Panc1 (cell line): ENCODE data around the gene ELMOD3. TPM values are rescaled to one million over a fixed set of nuclear protein-coding genes. Genes with fewer than 3 reads are reported as not detected.
A peak's percentile ranks its signal among the peaks of the same experiment; 100 is the strongest.
"Not testable (repeated sequence)": the region's sequence is repeated elsewhere in the genome, so short reads cannot be mapped to it uniquely, and the experiment has no call there.

Experiments
- ATAC-seq: fragments of 200-7000 bp; cut with Tn5 transposase; 2 replicates; pipeline ENCODE4 v1.9.1; 2020; ENCODE audit warnings: mild to moderate bottlenecking, moderate library complexity
- BruUV-seq: library from RNA; stranded (reverse); fragments of 400-500 nt; replicated peaks from 2 replicates; lab custom pipeline; 2021; lab: Mats Ljungman, UMichigan
- CTCF ChIA-PET: fragments of 300-600 bp; sonication (Branson Sonifier 250); formaldehyde crosslinking; loops from one replicate; lab custom pipeline; 2022; ENCODE audit warnings: antibody characterized with exemption; lab: Charles Lee
- POLR2A ChIA-PET: fragments of 300-600 bp; sonication (Branson Sonifier 250); formaldehyde crosslinking; loops from one replicate; lab custom pipeline; 2022; ENCODE audit warnings: antibody characterized with exemption; lab: Charles Lee
- DNase-seq: peaks from one replicate; pipeline ENCODE4 v3.0.0-alpha.2; 2010; ENCODE audit warnings: low read depth, low spot score
- H3K27ac ChIP-seq: 2 replicates; pipeline ENCODE4 v1.5.1; 2011; ENCODE audit warnings: mild to moderate bottlenecking, low read length, inconsistent platforms
- H3K27me3 ChIP-seq: fragments of 200-500 bp; sonication (Bioruptor generic); 2 replicates; pipeline ENCODE4 v1.6.0; 2014; ENCODE audit warnings: low read length, inconsistent platforms; ENCODE audit not compliant: control insufficient read depth, insufficient read depth
- H3K36me3 ChIP-seq: fragments of 200-500 bp; sonication (Bioruptor generic); 2 replicates; pipeline ENCODE4 v1.5.1; 2014; ENCODE audit warnings: inconsistent platforms, mild to moderate bottlenecking, low read length, moderate library complexity; ENCODE audit not compliant: control insufficient read depth, insufficient read depth
- H3K4me1 ChIP-seq: 2 replicates; pipeline ENCODE4 v1.5.1; 2011; ENCODE audit warnings: inconsistent platforms, mild to moderate bottlenecking, low read length, moderate library complexity; ENCODE audit not compliant: control insufficient read depth, insufficient read depth
- H3K4me3 ChIP-seq, 2 experiments: 2 replicates each; pipeline ENCODE4 v1.5.1; 2011 to 2012; ENCODE audit warnings: low read depth in 2 of 2, low read length in 2 of 2, mild to moderate bottlenecking in 2 of 2, inconsistent platforms in 1 of 2, moderate library complexity in 1 of 2
- H3K9me3 ChIP-seq: fragments of 200-500 bp; sonication (Bioruptor generic); 2 replicates; pipeline ENCODE4 v1.5.1; 2014; ENCODE audit warnings: low read depth, mild to moderate bottlenecking, inconsistent platforms, low read length, moderate library complexity; ENCODE audit not compliant: control insufficient read depth, insufficient read depth
- POLR2AphosphoS5 ChIP-seq: IDR thresholded peaks from 2 replicates; pipeline ENCODE4 v1.6.1; 2012; ENCODE audit warnings: mild to moderate bottlenecking, low read depth, low read length, moderate library complexity
- SIN3A ChIP-seq: IDR thresholded peaks from 2 replicates; pipeline ENCODE4 v1.6.1; 2012; ENCODE audit warnings: low read depth, mild to moderate bottlenecking, low read length, moderate library complexity, borderline replicate concordance; ENCODE audit not compliant: insufficient read depth
- TCF7L2 ChIP-seq: IDR thresholded peaks from 2 replicates; pipeline ENCODE4 v1.6.1; 2011; ENCODE audit warnings: mild to moderate bottlenecking, low read depth, low read length, inconsistent platforms
- in situ Hi-C: cut with HindIII; loops from 2 replicates; pipeline ENCODE4 v1.10.0; 2016; ENCODE audit warnings: low sequenced_read_pairs, low pct_unique_long_range_greater_than_20kb
- intact Hi-C: fragments of 100-400 bp; cut with micrococcal nuclease; formaldehyde crosslinking; loops from one replicate; pipeline ENCODE4 v1.10.0; 2022; ENCODE audit not compliant: unreplicated experiment
- total RNA-seq: library from RNA; stranded (reverse); gene quantifications from one replicate; pipeline ENCODE4 v1.2.1, GENCODE V29; 2021; ENCODE audit not compliant: unreplicated experiment
- TF ChIP-seq, protein P1 (sequence below), 2 experiments: IDR thresholded peaks; 2 replicates each; pipeline ENCODE4 v1.6.1; 2011 to 2012; ENCODE audit warnings: low read depth in 2 of 2, control low read depth in 1 of 2, low read length in 1 of 2, mild to moderate bottlenecking in 1 of 2, moderate library complexity in 1 of 2; ENCODE audit not compliant: insufficient read depth in 1 of 2
- TF ChIP-seq, protein P2 (sequence below): fragments of 450-650 bp; IDR thresholded peaks from 2 replicates; pipeline ENCODE4 v1.5.1; 2017; ENCODE audit warnings: mild to moderate bottlenecking

Gene ELMOD3
- total RNA-seq, 1 experiment from 2014 or later, result 14.8 TPM

DNA sequence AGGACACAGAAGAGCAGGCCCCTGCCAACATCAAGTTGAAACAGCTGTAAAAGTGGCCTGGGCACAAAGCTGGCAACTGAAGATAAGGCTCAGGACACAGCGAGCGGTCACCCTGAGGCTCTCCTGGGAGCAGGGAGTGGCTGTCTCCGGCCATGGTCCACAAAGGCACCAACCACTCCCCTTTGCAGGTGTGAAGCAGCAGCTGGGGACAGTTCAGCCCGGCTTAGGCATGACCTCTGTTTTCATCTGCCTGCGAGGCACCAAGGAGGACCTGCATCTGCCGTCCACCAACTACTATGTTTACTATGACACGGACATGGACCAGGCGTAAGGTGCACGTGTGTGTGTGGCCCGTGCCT lies 39.7 kb upstream of the ELMOD3 start:
- BruUV-seq, result no TSS peak
- DNase-seq (no peak), ATAC-seq (peak; percentile 32)
- H3K27me3 ChIP-seq, result no peaks in the 10 kb centered on the region
- no peak overlapping the region for H3K27ac ChIP-seq
- no peaks in the 10 kb centered on the region for H3K9me3 ChIP-seq
- no peak overlapping the region for H3K4me3 ChIP-seq
- no peaks in the 10 kb centered on the region for H3K4me1 ChIP-seq
- in situ Hi-C loops, result no loop called here
- ChIA-PET POLR2A (interaction anchor here (0.6 kb wide), 1 partner anchor 226 kb away, joined by 3 read pairs; no protein-coding TSS in a partner anchor), CTCF (no interaction called here)
- intact Hi-C loops, result no loop called here
- H3K36me3 ChIP-seq, result peaks cover 4% of the 10 kb centered on the region; the same call in 1 of the 2 replicates
- no peak for TF ChIP-seq TCF7L2

DNA sequence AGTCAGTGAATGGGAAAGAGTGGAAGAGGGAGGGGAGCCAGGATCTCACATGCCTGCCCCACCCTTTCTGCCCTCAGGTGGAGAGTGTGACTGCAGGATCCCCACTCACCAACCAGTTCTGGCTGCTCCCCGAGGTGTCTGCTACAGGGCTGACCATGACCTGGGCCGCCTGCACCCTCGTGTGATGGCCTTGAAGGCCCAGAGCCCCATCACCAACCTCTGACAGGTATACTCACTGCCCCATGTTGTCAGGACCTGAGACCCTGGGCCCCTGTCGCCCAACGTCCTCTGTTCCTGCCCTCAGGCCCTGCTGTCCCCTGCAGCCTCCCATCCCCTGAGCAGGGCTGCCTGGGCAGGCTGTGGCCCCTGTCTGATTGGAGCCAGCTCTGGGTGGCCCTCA lies 38.6 kb upstream of the ELMOD3 start:
- H3K36me3 ChIP-seq, H3K4me3 ChIP-seq, H3K27me3 ChIP-seq, POLR2A ChIA-PET, H3K4me1 ChIP-seq, DNase-seq, H3K9me3 ChIP-seq, ATAC-seq, BruUV-seq, H3K27ac ChIP-seq, intact Hi-C loops, CTCF ChIA-PET, in situ Hi-C loops: not testable (repeated sequence)

DNA sequence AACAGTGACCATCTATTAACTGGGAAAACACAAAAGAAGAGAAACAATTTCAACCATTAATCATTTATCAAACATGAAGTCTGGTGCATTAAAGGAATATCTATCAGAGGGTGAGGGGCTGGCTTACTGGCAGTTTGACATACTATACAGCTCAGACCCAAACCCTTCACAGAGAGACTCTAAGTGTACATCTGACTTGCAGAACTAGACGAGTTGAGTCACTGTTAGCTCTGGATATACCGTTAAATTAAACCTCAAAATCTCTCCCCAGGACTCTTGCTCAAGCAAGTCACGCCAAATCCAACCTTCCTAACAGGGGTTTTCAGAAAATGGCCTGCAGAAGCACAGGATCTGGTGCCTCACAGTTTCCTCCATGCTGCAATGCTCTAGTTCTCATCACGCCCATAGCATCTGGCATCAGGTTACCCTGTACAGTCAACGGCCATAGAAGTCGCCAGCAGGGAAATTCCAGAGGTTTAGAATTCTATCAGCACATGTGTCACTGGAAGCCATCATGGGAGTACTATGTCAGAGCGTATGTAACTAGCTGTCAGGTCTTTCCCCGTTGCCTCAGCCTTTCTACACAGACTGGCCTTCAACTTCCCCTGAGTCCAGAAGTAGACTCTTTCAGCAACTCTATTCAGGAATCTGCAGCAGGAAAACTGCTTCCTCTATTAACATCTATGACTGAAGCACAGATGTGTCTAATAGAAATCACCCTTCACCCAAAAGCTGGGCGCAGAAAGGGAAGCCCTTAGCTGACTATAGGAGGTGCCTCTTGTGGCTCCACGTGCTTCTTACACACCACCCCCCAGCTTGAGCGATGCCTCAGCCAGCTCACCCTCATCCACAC lies 36.1 kb upstream of the ELMOD3 start:
- POLR2A ChIA-PET, result interaction anchor here (0.6 kb wide), 1 partner anchor 273 kb away, joined by 4 read pairs; no protein-coding TSS in a partner anchor
- TF ChIP-seq, protein P1, sequence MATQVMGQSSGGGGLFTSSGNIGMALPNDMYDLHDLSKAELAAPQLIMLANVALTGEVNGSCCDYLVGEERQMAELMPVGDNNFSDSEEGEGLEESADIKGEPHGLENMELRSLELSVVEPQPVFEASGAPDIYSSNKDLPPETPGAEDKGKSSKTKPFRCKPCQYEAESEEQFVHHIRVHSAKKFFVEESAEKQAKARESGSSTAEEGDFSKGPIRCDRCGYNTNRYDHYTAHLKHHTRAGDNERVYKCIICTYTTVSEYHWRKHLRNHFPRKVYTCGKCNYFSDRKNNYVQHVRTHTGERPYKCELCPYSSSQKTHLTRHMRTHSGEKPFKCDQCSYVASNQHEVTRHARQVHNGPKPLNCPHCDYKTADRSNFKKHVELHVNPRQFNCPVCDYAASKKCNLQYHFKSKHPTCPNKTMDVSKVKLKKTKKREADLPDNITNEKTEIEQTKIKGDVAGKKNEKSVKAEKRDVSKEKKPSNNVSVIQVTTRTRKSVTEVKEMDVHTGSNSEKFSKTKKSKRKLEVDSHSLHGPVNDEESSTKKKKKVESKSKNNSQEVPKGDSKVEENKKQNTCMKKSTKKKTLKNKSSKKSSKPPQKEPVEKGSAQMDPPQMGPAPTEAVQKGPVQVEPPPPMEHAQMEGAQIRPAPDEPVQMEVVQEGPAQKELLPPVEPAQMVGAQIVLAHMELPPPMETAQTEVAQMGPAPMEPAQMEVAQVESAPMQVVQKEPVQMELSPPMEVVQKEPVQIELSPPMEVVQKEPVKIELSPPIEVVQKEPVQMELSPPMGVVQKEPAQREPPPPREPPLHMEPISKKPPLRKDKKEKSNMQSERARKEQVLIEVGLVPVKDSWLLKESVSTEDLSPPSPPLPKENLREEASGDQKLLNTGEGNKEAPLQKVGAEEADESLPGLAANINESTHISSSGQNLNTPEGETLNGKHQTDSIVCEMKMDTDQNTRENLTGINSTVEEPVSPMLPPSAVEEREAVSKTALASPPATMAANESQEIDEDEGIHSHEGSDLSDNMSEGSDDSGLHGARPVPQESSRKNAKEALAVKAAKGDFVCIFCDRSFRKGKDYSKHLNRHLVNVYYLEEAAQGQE (IDR thresholded peaks at IDR 0.05; ENCODE audit: insufficient read depth in 1 of 2, low read depth in 2 of 2, low read length in 1 of 2), result no peak
- TF ChIP-seq POLR2AphosphoS5 (no peak), TCF7L2 (no peak), SIN3A (no peak)
- TF ChIP-seq, protein P2, sequence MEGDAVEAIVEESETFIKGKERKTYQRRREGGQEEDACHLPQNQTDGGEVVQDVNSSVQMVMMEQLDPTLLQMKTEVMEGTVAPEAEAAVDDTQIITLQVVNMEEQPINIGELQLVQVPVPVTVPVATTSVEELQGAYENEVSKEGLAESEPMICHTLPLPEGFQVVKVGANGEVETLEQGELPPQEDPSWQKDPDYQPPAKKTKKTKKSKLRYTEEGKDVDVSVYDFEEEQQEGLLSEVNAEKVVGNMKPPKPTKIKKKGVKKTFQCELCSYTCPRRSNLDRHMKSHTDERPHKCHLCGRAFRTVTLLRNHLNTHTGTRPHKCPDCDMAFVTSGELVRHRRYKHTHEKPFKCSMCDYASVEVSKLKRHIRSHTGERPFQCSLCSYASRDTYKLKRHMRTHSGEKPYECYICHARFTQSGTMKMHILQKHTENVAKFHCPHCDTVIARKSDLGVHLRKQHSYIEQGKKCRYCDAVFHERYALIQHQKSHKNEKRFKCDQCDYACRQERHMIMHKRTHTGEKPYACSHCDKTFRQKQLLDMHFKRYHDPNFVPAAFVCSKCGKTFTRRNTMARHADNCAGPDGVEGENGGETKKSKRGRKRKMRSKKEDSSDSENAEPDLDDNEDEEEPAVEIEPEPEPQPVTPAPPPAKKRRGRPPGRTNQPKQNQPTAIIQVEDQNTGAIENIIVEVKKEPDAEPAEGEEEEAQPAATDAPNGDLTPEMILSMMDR, result no peak
- Histone ChIP-seq H3K4me1 (no peaks in the 10 kb centered on the region), H3K27ac (no peak overlapping the region), H3K27me3 (no peaks in the 10 kb centered on the region), H3K4me3 (no peak overlapping the region), H3K9me3 (no peaks in the 10 kb centered on the region), H3K36me3 (peaks cover 15% of the 10 kb centered on the region)
- BruUV-seq, result no TSS peak
- intact Hi-C loops, result no loop called here
- CTCF ChIA-PET, result no interaction called here
- ATAC-seq, result peak; percentile 31; the same call in 1 of the 2 replicates
- DNase-seq, result no peak
- in situ Hi-C loops, result no loop called here
